ENCODE data around the gene CLCN7.

Gene CLCN7

GRCh38 chr16:1459967-1460366, 14.9 kb downstream of the CLCN7 start:
- Histone ChIP-seq H3K36me3 (ENCODE audit: insufficient read depth, low read length) (peaks cover 45% of the 10 kb centered on the region), H3K9me3 (ENCODE audit: low read length) (no peaks in the 10 kb centered on the region), H3K27me3 (ENCODE audit: insufficient read depth, low read length) (no peaks in the 10 kb centered on the region), H3K4me3 (ENCODE audit: low read length) (no peak overlapping the region), H2AFZ (ENCODE audit: low read depth, low read length) (no peak overlapping the region), H3K4me1 (ENCODE audit: insufficient read depth, low read length) (no peaks in the 10 kb centered on the region)

GRCh38 chr16:1458977-1459341, 15.9 kb downstream of the CLCN7 start:
- no peak overlapping the region for H3K4me3 ChIP-seq (ENCODE audit: low read length)

GRCh38 chr16:1458336-1458976, 16.4 kb downstream of the CLCN7 start:
- no peaks in the 10 kb centered on the region for H3K4me1 ChIP-seq (ENCODE audit: insufficient read depth, low read length)
- no peak overlapping the region for H3K4me3 ChIP-seq (ENCODE audit: low read length)
- H3K36me3 ChIP-seq (ENCODE audit: insufficient read depth, low read length), result peaks cover 59% of the 10 kb centered on the region
- H3K27me3 ChIP-seq (ENCODE audit: insufficient read depth, low read length), result no peaks in the 10 kb centered on the region
- H2AFZ ChIP-seq (ENCODE audit: low read depth, low read length), result no peak overlapping the region
- H3K9me3 ChIP-seq (ENCODE audit: low read length), result no peaks in the 10 kb centered on the region

More at GRCh38 chr16:1458977-1459341, 15.9 kb downstream of the CLCN7 start:
- H3K4me1 ChIP-seq (ENCODE audit: insufficient read depth, low read length), result no peaks in the 10 kb centered on the region
- H3K27me3 ChIP-seq (ENCODE audit: insufficient read depth, low read length), result no peaks in the 10 kb centered on the region
- H3K36me3 ChIP-seq (ENCODE audit: insufficient read depth, low read length), result peaks cover 55% of the 10 kb centered on the region
- no peak overlapping the region for H2AFZ ChIP-seq (ENCODE audit: low read depth, low read length)
- no peaks in the 10 kb centered on the region for H3K9me3 ChIP-seq (ENCODE audit: low read length)

GRCh38 chr16:1457489-1458245, 17.2 kb downstream of the CLCN7 start:
- no peak overlapping the region for H3K4me3 ChIP-seq (ENCODE audit: low read length)
- H3K9me3 ChIP-seq (ENCODE audit: low read length), result no peaks in the 10 kb centered on the region
- H3K4me1 ChIP-seq (ENCODE audit: insufficient read depth, low read length), result no peaks in the 10 kb centered on the region
- no peaks in the 10 kb centered on the region for H3K27me3 ChIP-seq (ENCODE audit: insufficient read depth, low read length)
- H3K36me3 ChIP-seq (ENCODE audit: insufficient read depth, low read length), result peaks cover 56% of the 10 kb centered on the region
- no peak overlapping the region for H2AFZ ChIP-seq (ENCODE audit: low read depth, low read length)

- Histone ChIP-seq H3K27me3 (ENCODE audit: insufficient read depth, low read length) (no peaks in the 10 kb centered on the region), H3K4me3 (ENCODE audit: low read length) (no peak overlapping the region), H3K4me1 (ENCODE audit: insufficient read depth, low read length) (no peaks in the 10 kb centered on the region), H2AFZ (ENCODE audit: low read depth, low read length) (no peak overlapping the region), H3K9me3 (ENCODE audit: low read length) (no peaks in the 10 kb centered on the region), H3K36me3 (ENCODE audit: insufficient read depth, low read length) (peaks cover 59% of the 10 kb centered on the region)
Observed at GRCh38 chr16:1456951-1457350, 17.9 kb downstream of the CLCN7 start.

GRCh38 chr16:1455190-1456171, 19.3 kb downstream of the CLCN7 start:
- Histone ChIP-seq H3K27me3 (ENCODE audit: insufficient read depth, low read length) (no peaks in the 10 kb centered on the region), H3K36me3 (ENCODE audit: insufficient read depth, low read length) (peaks cover 59% of the 10 kb centered on the region), H3K4me3 (ENCODE audit: low read length) (no peak overlapping the region), H3K4me1 (ENCODE audit: insufficient read depth, low read length) (no peaks in the 10 kb centered on the region), H2AFZ (ENCODE audit: low read depth, low read length) (no peak overlapping the region), H3K9me3 (ENCODE audit: low read length) (no peaks in the 10 kb centered on the region)

- H3K4me3 ChIP-seq (ENCODE audit: low read length), result no peak overlapping the region
- no peak overlapping the region for H2AFZ ChIP-seq (ENCODE audit: low read depth, low read length)
- no peaks in the 10 kb centered on the region for H3K4me1 ChIP-seq (ENCODE audit: insufficient read depth, low read length)
- peaks cover 62% of the 10 kb centered on the region for H3K36me3 ChIP-seq (ENCODE audit: insufficient read depth, low read length)
- no peaks in the 10 kb centered on the region for H3K27me3 ChIP-seq (ENCODE audit: insufficient read depth, low read length)
- H3K9me3 ChIP-seq (ENCODE audit: low read length), result no peaks in the 10 kb centered on the region
Observed at GRCh38 chr16:1454561-1454960, 20.3 kb downstream of the CLCN7 start.

- H3K27me3 ChIP-seq (ENCODE audit: insufficient read depth, low read length), result no peaks in the 10 kb centered on the region
- H3K36me3 ChIP-seq (ENCODE audit: insufficient read depth, low read length), result peaks cover 61% of the 10 kb centered on the region
- H3K9me3 ChIP-seq (ENCODE audit: low read length), result no peaks in the 10 kb centered on the region
- no peaks in the 10 kb centered on the region for H3K4me1 ChIP-seq (ENCODE audit: insufficient read depth, low read length)
- no peak overlapping the region for H2AFZ ChIP-seq (ENCODE audit: low read depth, low read length)
- H3K4me3 ChIP-seq (ENCODE audit: low read length), result no peak overlapping the region
Observed at GRCh38 chr16:1453316-1453715, 21.5 kb downstream of the CLCN7 start.

GRCh38 chr16:1452530-1452929, 22.3 kb downstream of the CLCN7 start:
- Histone ChIP-seq H3K9me3 (ENCODE audit: low read length) (no peaks in the 10 kb centered on the region), H3K36me3 (ENCODE audit: insufficient read depth, low read length) (peaks cover 69% of the 10 kb centered on the region), H3K4me3 (ENCODE audit: low read length) (no peak overlapping the region)

GRCh38 chr16:1451702-1452392, 23.0 kb downstream of the CLCN7 start:
- Histone ChIP-seq H3K4me1 (ENCODE audit: insufficient read depth, low read length) (no peaks in the 10 kb centered on the region), H2AFZ (ENCODE audit: low read depth, low read length) (no peak overlapping the region), H3K4me3 (ENCODE audit: low read length) (no peak overlapping the region), H3K36me3 (ENCODE audit: insufficient read depth, low read length) (peaks cover 68% of the 10 kb centered on the region), H3K9me3 (ENCODE audit: low read length) (no peaks in the 10 kb centered on the region), H3K27me3 (ENCODE audit: insufficient read depth, low read length) (no peaks in the 10 kb centered on the region)

More at GRCh38 chr16:1452530-1452929, 22.3 kb downstream of the CLCN7 start:
- no peaks in the 10 kb centered on the region for H3K27me3 ChIP-seq (ENCODE audit: insufficient read depth, low read length)
- H3K4me1 ChIP-seq (ENCODE audit: insufficient read depth, low read length), result no peaks in the 10 kb centered on the region
- no peak overlapping the region for H2AFZ ChIP-seq (ENCODE audit: low read depth, low read length)

GRCh38 chr16:1450841-1451240, 24.0 kb downstream of the CLCN7 start:
- peaks cover 68% of the 10 kb centered on the region for H3K36me3 ChIP-seq (ENCODE audit: insufficient read depth, low read length)
- H3K9me3 ChIP-seq (ENCODE audit: low read length), result no peaks in the 10 kb centered on the region
- no peak overlapping the region for H2AFZ ChIP-seq (ENCODE audit: low read depth, low read length)
- H3K4me1 ChIP-seq (ENCODE audit: insufficient read depth, low read length), result no peaks in the 10 kb centered on the region
- H3K27me3 ChIP-seq (ENCODE audit: insufficient read depth, low read length), result no peaks in the 10 kb centered on the region
- H3K4me3 ChIP-seq (ENCODE audit: low read length), result no peak overlapping the region

GRCh38 chr16:1450218-1450617, 24.6 kb downstream of the CLCN7 start:
- Histone ChIP-seq H2AFZ (ENCODE audit: low read depth, low read length) (no peak overlapping the region), H3K4me3 (ENCODE audit: low read length) (no peak overlapping the region), H3K4me1 (ENCODE audit: insufficient read depth, low read length) (no peaks in the 10 kb centered on the region), H3K36me3 (ENCODE audit: insufficient read depth, low read length) (peaks cover 65% of the 10 kb centered on the region), H3K9me3 (ENCODE audit: low read length) (no peaks in the 10 kb centered on the region), H3K27me3 (ENCODE audit: insufficient read depth, low read length) (no peaks in the 10 kb centered on the region)

Data from neuron (in vitro differentiated cells).